22Rv1 (cell line): Measurements from ENCODE around the gene ZNF559.
"Not testable (repeated sequence)": the region's sequence is repeated elsewhere in the genome, so short reads cannot be mapped to it uniquely, and the experiment has no call there.

ENCODE experiments used
- H3K27ac ChIP-seq: fragments of 450-650 bp; 2 replicates; pipeline ENCODE4 v1.5.1; 2017
- ZFX ChIP-seq: fragments of 450-650 bp; IDR thresholded peaks from 2 replicates; pipeline ENCODE4 v1.6.1; 2017; ENCODE audit warnings: antibody characterized with exemption, borderline replicate concordance
- TF ChIP-seq, protein P1 (sequence below): fragments of 450-650 bp; IDR thresholded peaks from 2 replicates; pipeline ENCODE4 v1.5.1; 2017; ENCODE audit warnings: mild to moderate bottlenecking

Gene ZNF559

GRCh38 chr19:9309139-9309973 is 14.6 kb upstream of the ZNF559 start, which contains the start of gene ZNF699:
Gene ZNF699, minus strand, starts transcription at chr19:9309838. Its CDS starts 4,719 bp downstream, at chr19:9305119.
- no peak for TF ChIP-seq ZFX
- TF ChIP-seq, protein P1, sequence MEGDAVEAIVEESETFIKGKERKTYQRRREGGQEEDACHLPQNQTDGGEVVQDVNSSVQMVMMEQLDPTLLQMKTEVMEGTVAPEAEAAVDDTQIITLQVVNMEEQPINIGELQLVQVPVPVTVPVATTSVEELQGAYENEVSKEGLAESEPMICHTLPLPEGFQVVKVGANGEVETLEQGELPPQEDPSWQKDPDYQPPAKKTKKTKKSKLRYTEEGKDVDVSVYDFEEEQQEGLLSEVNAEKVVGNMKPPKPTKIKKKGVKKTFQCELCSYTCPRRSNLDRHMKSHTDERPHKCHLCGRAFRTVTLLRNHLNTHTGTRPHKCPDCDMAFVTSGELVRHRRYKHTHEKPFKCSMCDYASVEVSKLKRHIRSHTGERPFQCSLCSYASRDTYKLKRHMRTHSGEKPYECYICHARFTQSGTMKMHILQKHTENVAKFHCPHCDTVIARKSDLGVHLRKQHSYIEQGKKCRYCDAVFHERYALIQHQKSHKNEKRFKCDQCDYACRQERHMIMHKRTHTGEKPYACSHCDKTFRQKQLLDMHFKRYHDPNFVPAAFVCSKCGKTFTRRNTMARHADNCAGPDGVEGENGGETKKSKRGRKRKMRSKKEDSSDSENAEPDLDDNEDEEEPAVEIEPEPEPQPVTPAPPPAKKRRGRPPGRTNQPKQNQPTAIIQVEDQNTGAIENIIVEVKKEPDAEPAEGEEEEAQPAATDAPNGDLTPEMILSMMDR: no peak
- H3K27ac ChIP-seq: peak within 1 kb of the TSS; percentile 79

DNA sequence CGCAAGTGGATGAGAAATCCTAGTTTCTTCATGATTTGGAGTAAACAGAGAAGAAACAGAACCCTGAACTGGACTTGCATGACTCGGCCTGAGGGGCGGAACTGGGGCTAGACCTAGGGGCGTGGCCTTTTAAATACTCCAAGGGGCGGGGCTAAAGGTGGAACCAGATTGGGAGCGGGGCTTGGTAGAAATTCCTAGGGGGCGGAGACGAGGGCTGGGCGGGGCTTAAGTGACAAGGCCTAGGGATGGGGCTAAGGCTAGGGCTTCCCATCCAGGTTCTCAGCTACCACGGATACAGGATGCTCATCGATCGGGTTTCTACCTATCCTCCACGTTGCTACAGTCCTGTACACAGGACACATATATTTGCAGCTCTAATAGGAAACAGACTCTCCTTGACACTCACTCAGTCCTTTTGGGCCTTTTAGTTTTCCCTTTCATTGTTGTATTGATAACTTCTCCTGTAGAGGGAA is 14.0 kb upstream of the ZNF559 start:
- no peak for TF ChIP-seq ZFX
- TF ChIP-seq, protein P1: no peak

DNA sequence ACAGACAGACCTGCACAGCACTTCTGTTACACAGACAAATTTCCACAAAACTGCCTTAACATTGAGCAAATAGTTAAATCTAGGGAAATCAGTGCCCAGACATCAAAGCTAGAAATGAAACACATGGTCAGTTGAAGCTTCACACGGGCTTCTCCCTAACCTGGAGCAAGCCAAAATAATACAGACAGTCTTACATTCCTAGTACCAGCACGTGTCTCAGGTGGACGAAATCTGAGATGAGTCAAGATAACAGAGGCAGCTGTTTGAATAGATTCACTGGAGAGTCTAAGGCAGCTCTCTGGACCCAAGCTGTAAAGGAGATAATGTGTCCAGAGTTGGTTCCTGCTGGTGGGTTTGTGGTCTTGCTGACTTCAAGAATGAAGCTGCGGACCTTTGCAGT is 10.2 kb upstream of the ZNF559 start:
- TF ChIP-seq, protein P1: no peak
- TF ChIP-seq ZFX: no peak
- H3K27ac ChIP-seq: no peak overlapping the region

More for the DNA sequence above, 14.0 kb upstream of the ZNF559 start:
- H3K27ac ChIP-seq: peak overlapping the region; percentile 79

DNA sequence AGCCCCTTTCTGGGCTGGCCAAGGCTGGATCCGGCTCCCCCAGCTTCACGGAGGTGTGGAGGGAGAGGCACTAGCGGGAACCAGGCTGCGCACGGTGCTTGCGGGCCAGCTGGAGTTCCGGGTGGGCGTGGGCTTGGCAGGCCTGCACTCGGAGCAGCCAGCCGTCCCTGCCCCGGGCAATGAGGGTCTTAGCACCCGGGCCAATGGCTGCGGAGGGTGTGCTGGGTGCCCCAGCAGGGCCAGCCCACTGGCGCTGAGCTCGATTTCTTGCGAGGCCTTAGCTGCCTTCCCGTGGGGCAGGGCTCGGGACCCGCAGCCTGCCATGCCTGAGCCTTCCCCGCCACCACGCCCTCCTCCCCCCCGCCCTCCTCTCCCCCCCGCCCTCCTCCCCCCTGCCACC is 2.6 kb upstream of the ZNF559 start:
- TF ChIP-seq, protein P1: no peak
- no peak for TF ChIP-seq ZFX
- no peak overlapping the region for H3K27ac ChIP-seq

DNA sequence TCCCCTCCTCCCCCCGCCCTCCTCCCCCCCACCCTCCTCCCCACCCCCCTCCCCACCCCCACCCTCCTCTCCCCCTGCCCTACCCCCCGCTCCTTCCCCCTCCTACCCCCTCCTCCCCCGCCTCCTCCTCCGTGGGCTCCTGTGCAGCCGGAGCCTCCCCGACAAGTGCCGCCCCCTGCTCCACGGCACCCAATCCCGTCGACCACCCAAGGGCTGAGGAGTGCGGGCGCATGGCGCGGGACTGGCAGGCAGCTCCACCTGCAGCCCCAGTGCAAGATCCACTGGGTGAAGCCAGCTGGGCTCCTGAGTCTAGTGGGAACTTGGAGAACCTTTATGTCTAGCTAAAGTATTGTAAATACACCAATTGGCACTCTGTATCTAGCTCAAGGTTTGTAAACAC is 2.2 kb upstream of the ZNF559 start:
- H3K27ac ChIP-seq: not testable (repeated sequence)

DNA sequence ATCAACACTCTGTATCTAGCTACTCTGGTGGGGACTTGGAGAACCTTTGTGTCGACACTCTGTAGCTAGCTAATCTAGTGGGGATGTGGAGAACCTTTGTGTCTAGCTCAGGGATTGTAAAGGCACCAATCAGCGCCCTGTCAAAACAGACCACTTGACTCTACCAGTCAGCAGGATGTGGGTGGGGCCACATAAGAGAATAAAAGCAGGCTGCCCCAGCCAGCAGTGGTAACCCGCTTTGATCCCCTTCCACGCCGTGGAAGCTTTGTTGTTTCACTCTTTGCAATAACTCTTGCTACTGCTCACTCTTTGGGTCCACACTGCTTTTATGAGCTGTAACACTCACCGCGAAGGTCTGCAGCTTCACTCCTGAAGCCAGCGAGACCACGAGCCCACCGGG is 1.8 kb upstream of the ZNF559 start:
- H3K27ac ChIP-seq: not testable (repeated sequence)

GRCh38 chr19:9323557-9323918 is 441 bp upstream of the ZNF559 start:
- TF ChIP-seq, protein P1: no peak
- TF ChIP-seq ZFX: no peak

DNA sequence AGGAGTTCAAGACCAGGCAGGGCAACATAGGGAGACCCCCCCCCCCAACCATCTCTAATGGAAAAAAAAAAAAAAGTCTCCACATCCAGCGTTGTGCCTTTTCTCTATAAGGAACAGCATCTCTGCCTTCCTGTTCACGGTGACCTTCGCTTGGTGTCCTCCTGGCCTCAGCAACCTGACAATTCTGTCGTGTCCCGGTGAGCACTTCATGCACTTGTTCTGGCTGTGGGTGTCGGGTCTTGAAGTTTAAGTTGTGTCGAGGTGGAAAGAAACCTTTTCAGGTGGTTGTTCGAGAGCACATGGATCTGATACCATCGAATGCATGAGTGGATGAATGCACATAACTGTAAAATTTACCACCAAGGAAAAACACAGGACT is 594 bp downstream of the ZNF559 start:
- peak overlapping the region; percentile 83 for H3K27ac ChIP-seq
- TF ChIP-seq ZFX: no peak
- TF ChIP-seq, protein P1: no peak

More at GRCh38 chr19:9323557-9323918, 441 bp upstream of the ZNF559 start:
- H3K27ac ChIP-seq: peak overlapping the region; percentile 83
